ENCODE data around the gene PSMB1.
"Not testable (repeated sequence)": the region's sequence is repeated elsewhere in the genome, so short reads cannot be mapped to it uniquely, and the experiment has no call there.

Gene PSMB1

GRCh38 chr6:170533792-170534191 is 19.3 kb downstream of the PSMB1 start:
- no peaks in the 10 kb centered on the region for H3K27me3 ChIP-seq (ENCODE audit: insufficient read depth, low read length)
- H3K4me1 ChIP-seq (ENCODE audit: insufficient read depth, low read length) = no peaks in the 10 kb centered on the region
- H3K36me3 ChIP-seq (ENCODE audit: insufficient read depth, low read length) = peaks cover 66% of the 10 kb centered on the region
- H3K4me3 ChIP-seq (ENCODE audit: low read length) = no peak overlapping the region
- H3K9ac ChIP-seq (ENCODE audit: low read depth, low read length) = no peak overlapping the region
- WGBS = 87% methylated on average over 2 of the region's 2 CpGs
- H3K9me3 ChIP-seq (ENCODE audit: insufficient read depth, low read depth, low read length) = no peaks in the 10 kb centered on the region
- H3K27ac ChIP-seq (ENCODE audit: low read depth, low read length) = no peak overlapping the region

GRCh38 chr6:170532867-170533488 is 20.1 kb downstream of the PSMB1 start:
- Histone ChIP-seq H3K27ac (ENCODE audit: low read depth, low read length) (no peak overlapping the region), H3K4me1 (ENCODE audit: insufficient read depth, low read length) (no peaks in the 10 kb centered on the region), H3K9ac (ENCODE audit: low read depth, low read length) (no peak overlapping the region), H3K9me3 (ENCODE audit: insufficient read depth, low read depth, low read length) (no peaks in the 10 kb centered on the region), H3K4me3 (ENCODE audit: low read length) (no peak overlapping the region), H3K27me3 (ENCODE audit: insufficient read depth, low read length) (no peaks in the 10 kb centered on the region), H3K36me3 (ENCODE audit: insufficient read depth, low read length) (peaks cover 58% of the 10 kb centered on the region)
- WGBS = 96% methylated on average over 7 of the region's 7 CpGs

DNA sequence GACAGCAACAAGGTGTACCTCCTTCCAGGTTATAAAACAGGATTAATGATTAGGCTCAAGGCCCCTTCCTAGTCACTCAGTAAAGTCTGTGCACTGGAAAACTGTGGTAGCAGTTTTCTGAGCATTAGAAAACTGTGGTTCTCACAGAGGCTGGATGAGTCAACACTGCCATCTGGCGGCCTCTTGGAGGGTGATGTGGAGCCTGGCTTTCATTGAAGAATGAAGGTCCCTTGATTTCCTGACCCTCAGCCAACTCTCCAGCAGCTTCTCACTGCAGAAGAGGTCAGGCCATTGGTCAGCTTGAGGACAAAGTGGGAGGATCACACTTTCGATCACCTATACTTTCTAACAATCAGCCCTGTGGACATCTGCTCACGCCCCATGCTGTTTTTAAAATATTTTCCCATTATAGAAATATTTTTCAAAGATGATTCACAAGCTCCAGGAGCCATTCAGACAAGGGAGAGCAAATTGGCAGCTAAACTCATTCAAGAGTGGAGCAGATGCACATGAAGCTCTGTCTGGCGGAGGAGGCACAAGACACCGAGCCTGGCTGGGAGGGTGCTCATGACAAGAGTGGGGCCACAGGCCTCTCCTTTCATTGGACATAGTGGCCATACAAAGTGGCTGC is 23.2 kb downstream of the PSMB1 start:
- H3K9ac ChIP-seq (ENCODE audit: low read depth, low read length) = no peak overlapping the region
- no peaks in the 10 kb centered on the region for H3K9me3 ChIP-seq (ENCODE audit: insufficient read depth, low read depth, low read length)

GRCh38 chr6:170527995-170528394 is 25.1 kb downstream of the PSMB1 start:
- WGBS = 93% methylated on average over 4 of the region's 5 CpGs
- H3K9me3 ChIP-seq (ENCODE audit: insufficient read depth, low read depth, low read length); H3K9ac ChIP-seq (ENCODE audit: low read depth, low read length); H3K4me1 ChIP-seq (ENCODE audit: insufficient read depth, low read length); H3K27ac ChIP-seq (ENCODE audit: low read depth, low read length); H3K27me3 ChIP-seq (ENCODE audit: insufficient read depth, low read length); H3K36me3 ChIP-seq (ENCODE audit: insufficient read depth, low read length); H3K4me3 ChIP-seq (ENCODE audit: low read length): not testable (repeated sequence)

More for the DNA sequence above, 23.2 kb downstream of the PSMB1 start:
- Histone ChIP-seq H3K4me1 (ENCODE audit: insufficient read depth, low read length) (no peaks in the 10 kb centered on the region; the same call in 1 of the 2 replicates), H3K36me3 (ENCODE audit: insufficient read depth, low read length) (peaks cover 27% of the 10 kb centered on the region), H3K4me3 (ENCODE audit: low read length) (no peak overlapping the region), H3K27me3 (ENCODE audit: insufficient read depth, low read length) (no peaks in the 10 kb centered on the region), H3K27ac (ENCODE audit: low read depth, low read length) (no peak overlapping the region)
- WGBS = 65% methylated on average over 5 of the region's 5 CpGs

DNA sequence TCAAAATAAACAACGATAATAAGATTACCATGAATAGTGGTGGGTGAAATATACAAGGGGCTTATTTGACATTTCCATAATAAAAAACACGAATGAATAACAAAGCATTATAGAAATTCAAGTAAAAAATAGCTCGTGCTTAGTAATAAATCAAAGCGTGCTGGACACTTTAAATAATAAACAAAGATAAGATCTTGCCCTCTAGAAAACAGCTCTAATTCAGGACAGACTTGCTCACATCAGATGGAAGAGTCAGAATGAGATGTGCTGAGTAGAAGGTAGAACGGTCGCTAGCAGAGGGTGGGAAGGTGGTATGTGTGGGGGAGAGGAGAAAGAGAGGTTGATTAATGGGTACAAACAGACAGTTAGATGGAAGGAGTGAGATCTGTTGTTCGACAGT is 27.3 kb downstream of the PSMB1 start:
- H3K9ac ChIP-seq (ENCODE audit: low read depth, low read length) = no peak overlapping the region
- H3K36me3 ChIP-seq (ENCODE audit: insufficient read depth, low read length) = no peaks in the 10 kb centered on the region
- H3K4me3 ChIP-seq (ENCODE audit: low read length) = no peak overlapping the region
- 95% methylated on average over 5 of the region's 7 CpGs for WGBS
- H3K27me3 ChIP-seq (ENCODE audit: insufficient read depth, low read length) = no peaks in the 10 kb centered on the region
- no peaks in the 10 kb centered on the region; the same call in 1 of the 2 replicates for H3K4me1 ChIP-seq (ENCODE audit: insufficient read depth, low read length)
- no peak overlapping the region for H3K27ac ChIP-seq (ENCODE audit: low read depth, low read length)
- H3K9me3 ChIP-seq (ENCODE audit: insufficient read depth, low read depth, low read length) = no peaks in the 10 kb centered on the region

DNA sequence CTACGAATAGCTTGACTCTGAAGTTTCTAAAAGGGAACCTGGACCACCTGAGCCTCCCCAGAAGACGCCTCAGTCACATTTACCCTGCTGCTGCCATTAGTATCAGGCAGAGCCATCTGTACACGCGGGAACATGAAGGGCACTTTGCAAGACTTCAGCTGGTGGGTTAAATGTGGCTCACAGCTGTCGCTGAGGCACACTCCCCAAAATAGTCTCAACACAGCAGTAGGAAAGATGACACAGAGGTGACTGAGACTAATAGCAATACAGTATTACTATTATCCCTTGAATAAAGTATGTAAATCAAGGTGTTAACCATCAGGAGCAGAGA is 29.0 kb downstream of the PSMB1 start:
- Histone ChIP-seq H3K27me3 (ENCODE audit: insufficient read depth, low read length) (no peaks in the 10 kb centered on the region), H3K4me3 (ENCODE audit: low read length) (no peak overlapping the region), H3K9ac (ENCODE audit: low read depth, low read length) (no peak overlapping the region), H3K9me3 (ENCODE audit: insufficient read depth, low read depth, low read length) (no peaks in the 10 kb centered on the region), H3K27ac (ENCODE audit: low read depth, low read length) (no peak overlapping the region), H3K4me1 (ENCODE audit: insufficient read depth, low read length) (no peaks in the 10 kb centered on the region; the same call in 1 of the 2 replicates), H3K36me3 (ENCODE audit: insufficient read depth, low read length) (no peaks in the 10 kb centered on the region)
- WGBS = 92% methylated on average over 5 of the region's 5 CpGs

DNA sequence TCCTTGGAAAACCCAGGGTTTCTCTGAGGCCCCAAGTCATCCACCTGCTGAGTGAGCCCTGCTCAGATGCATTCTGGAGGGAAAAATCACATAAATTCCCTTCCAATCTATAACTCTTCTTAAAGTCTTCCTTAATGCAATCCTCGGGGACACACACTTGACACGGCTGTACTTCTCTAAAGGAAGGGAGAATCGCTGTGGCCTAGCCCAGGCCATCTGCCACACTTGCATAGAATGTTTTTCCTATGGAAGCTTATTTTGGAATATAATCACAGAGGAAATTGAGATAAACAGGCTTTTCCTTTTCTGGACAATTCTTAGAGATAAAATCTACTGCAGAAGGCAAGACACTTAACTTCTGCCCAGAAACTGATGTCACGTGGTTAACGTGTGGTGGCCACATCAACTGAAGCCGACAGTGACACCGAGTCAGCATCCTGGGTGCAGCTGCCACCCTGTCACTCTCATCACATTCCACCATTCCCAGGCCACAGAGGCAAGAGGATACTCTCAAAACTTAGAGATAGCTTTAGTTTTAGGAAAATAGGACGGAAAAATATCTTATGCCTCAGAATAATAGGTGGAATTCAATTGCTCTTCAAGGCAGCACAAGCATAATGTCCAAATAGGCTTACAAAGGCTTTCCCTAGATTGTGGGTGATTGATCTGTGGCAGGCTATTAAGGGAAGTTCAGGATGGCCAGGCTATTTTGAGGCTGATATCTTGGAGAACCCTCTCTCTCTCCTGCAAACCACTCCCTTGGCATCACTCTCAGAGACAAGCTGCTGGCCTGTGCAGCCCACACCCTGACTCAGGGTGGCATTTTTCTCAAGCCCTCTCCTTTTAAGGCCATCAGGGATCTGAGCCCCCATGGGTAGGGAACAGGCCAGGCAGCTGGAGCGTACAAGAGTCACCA is 29.6 kb downstream of the PSMB1 start:
- no peaks in the 10 kb centered on the region for H3K36me3 ChIP-seq (ENCODE audit: insufficient read depth, low read length)
- no peak overlapping the region for H3K9ac ChIP-seq (ENCODE audit: low read depth, low read length)
- H3K4me1 ChIP-seq (ENCODE audit: insufficient read depth, low read length) = no peaks in the 10 kb centered on the region; the same call in 1 of the 2 replicates
- WGBS = 93% methylated on average over 9 of the region's 9 CpGs
- H3K27ac ChIP-seq (ENCODE audit: low read depth, low read length) = no peak overlapping the region
- no peaks in the 10 kb centered on the region for H3K9me3 ChIP-seq (ENCODE audit: insufficient read depth, low read depth, low read length)
- no peaks in the 10 kb centered on the region for H3K27me3 ChIP-seq (ENCODE audit: insufficient read depth, low read length)
- H3K4me3 ChIP-seq (ENCODE audit: low read length) = no peak overlapping the region

DNA sequence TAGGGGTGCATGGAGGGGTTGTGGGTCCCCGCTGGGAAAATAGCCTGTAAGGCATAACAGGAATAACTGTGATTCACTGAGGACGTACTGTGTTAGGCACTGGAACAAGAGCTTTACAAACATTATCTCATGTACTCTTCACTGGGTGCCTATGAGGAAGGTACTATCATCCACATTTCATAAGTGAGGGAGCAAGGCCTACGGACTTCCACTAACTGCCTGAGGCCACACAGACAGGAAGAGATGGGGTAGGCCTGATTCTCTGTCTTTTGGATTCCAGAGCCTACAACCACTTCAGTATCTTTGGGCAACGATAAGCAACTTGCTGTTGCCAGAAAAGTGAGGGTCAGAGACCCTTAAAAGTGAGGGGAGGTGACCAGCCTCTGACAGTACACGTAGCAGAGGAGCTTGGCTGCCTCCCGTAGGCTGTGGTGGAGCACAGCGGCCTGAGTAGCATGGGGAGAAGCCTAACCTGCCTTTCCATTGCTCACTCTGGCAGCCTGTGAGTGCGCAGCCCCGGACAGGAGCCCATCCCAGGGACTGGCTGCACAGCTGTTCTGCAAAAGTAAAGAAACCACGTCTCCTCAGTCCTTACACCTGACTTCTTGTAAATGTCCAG is 30.4 kb downstream of the PSMB1 start:
- Histone ChIP-seq H3K36me3 (ENCODE audit: insufficient read depth, low read length) (no peaks in the 10 kb centered on the region), H3K9me3 (ENCODE audit: insufficient read depth, low read depth, low read length) (no peaks in the 10 kb centered on the region), H3K4me3 (ENCODE audit: low read length) (no peak overlapping the region), H3K4me1 (ENCODE audit: insufficient read depth, low read length) (no peaks in the 10 kb centered on the region; the same call in 1 of the 2 replicates), H3K9ac (ENCODE audit: low read depth, low read length) (no peak overlapping the region), H3K27me3 (ENCODE audit: insufficient read depth, low read length) (no peaks in the 10 kb centered on the region), H3K27ac (ENCODE audit: low read depth, low read length) (no peak overlapping the region)
- WGBS = 78% methylated on average over 10 of the region's 10 CpGs

GRCh38 chr6:170516783-170517616 is 36.1 kb downstream of the PSMB1 start:
- Histone ChIP-seq H3K9ac (ENCODE audit: low read depth, low read length) (no peak overlapping the region), H3K36me3 (ENCODE audit: insufficient read depth, low read length) (no peaks in the 10 kb centered on the region), H3K9me3 (ENCODE audit: insufficient read depth, low read depth, low read length) (no peaks in the 10 kb centered on the region), H3K27me3 (ENCODE audit: insufficient read depth, low read length) (no peaks in the 10 kb centered on the region), H3K4me1 (ENCODE audit: insufficient read depth, low read length) (no peaks in the 10 kb centered on the region), H3K27ac (ENCODE audit: low read depth, low read length) (no peak overlapping the region), H3K4me3 (ENCODE audit: low read length) (no peak overlapping the region)
- WGBS = 14% methylated on average over 4 of the region's 4 CpGs

- H3K9me3 ChIP-seq (ENCODE audit: insufficient read depth, low read depth, low read length) = no peaks in the 10 kb centered on the region
- H3K9ac ChIP-seq (ENCODE audit: low read depth, low read length) = no peak overlapping the region
- H3K4me1 ChIP-seq (ENCODE audit: insufficient read depth, low read length) = no peaks in the 10 kb centered on the region
- no peak overlapping the region for H3K27ac ChIP-seq (ENCODE audit: low read depth, low read length)
- H3K27me3 ChIP-seq (ENCODE audit: insufficient read depth, low read length) = no peaks in the 10 kb centered on the region
- H3K36me3 ChIP-seq (ENCODE audit: insufficient read depth, low read length) = no peaks in the 10 kb centered on the region
- H3K4me3 ChIP-seq (ENCODE audit: low read length) = no peak overlapping the region
- no CpG with 5 or more reads among the region's 1 CpG for WGBS
These were observed 38.2 kb downstream of the PSMB1 start for GRCh38 chr6:170514908-170515307.
